MCF 10A (cell line): ENCODE measurements around the gene ZNF555. TPM values are rescaled to one million over a fixed set of nuclear protein-coding genes. Genes with fewer than 3 reads are reported as not detected.
"Not testable (repeated sequence)": the region's sequence is repeated elsewhere in the genome, so short reads cannot be mapped to it uniquely, and the experiment has no call there.

ENCODE experiments used
- BruUV-seq: library from RNA; stranded (reverse); fragments of 400-500 nt; replicated peaks from 2 replicates; lab custom pipeline; 2021; lab: Mats Ljungman, UMichigan
- CTCF ChIA-PET: fragments of 300-600 bp; sonication (Branson Sonifier 250); formaldehyde crosslinking; extraction: SDS; loops from one replicate; lab custom pipeline; 2021; ENCODE audit warnings: antibody characterized with exemption, inconsistent platforms; lab: Yijun Ruan, JAX
- POLR2A ChIA-PET: fragments of 300-600, 350-650 bp; sonication (Branson Sonifier 250); formaldehyde crosslinking; extraction: SDS; loops from one replicate; lab custom pipeline; 2020; ENCODE audit warnings: antibody characterized with exemption, inconsistent platforms; lab: Yijun Ruan, JAX
- DNase-seq: peaks from one replicate; pipeline ENCODE4 v3.0.0-alpha.2; 2018; ENCODE audit not compliant: unreplicated experiment
- H3K27ac Mint-ChIP-seq: one replicate; pipeline ENCODE4 v1.8.0; 2022; ENCODE audit warnings: mild to moderate bottlenecking, low read depth, mixed read lengths; ENCODE audit not compliant: unreplicated experiment
- H3K27me3 Mint-ChIP-seq: one replicate; pipeline ENCODE4 v1.8.0; 2022; ENCODE audit warnings: mixed read lengths; ENCODE audit not compliant: insufficient read depth, unreplicated experiment
- H3K36me3 Mint-ChIP-seq: one replicate; pipeline ENCODE4 v1.8.0; 2022; ENCODE audit warnings: mild to moderate bottlenecking, moderate library complexity, mixed read lengths; ENCODE audit not compliant: insufficient read depth, unreplicated experiment
- H3K4me1 Mint-ChIP-seq: one replicate; pipeline ENCODE4 v1.8.0; 2022; ENCODE audit warnings: mixed read lengths; ENCODE audit not compliant: insufficient read depth, unreplicated experiment
- H3K4me3 Mint-ChIP-seq: one replicate; pipeline ENCODE4 v1.8.0; 2022; ENCODE audit warnings: mild to moderate bottlenecking, moderate library complexity, mixed read lengths; ENCODE audit not compliant: unreplicated experiment
- H3K9me3 Mint-ChIP-seq: one replicate; pipeline ENCODE4 v1.8.0; 2022; ENCODE audit warnings: mixed read lengths; ENCODE audit not compliant: unreplicated experiment
- CTCF ChIP-seq: fragments of 200-600 bp; IDR thresholded peaks from one replicate; pipeline ENCODE4 v1.8.0; 2022; ENCODE audit warnings: antibody characterized with exemption, mild to moderate bottlenecking; ENCODE audit not compliant: unreplicated experiment
- intact Hi-C: fragments of 100-400 bp; cut with micrococcal nuclease; formaldehyde crosslinking; loops from 2 replicates; pipeline ENCODE4 v1.14.1; 2022
- total RNA-seq: library from RNA; stranded (reverse); gene quantifications from 2 replicates; pipeline ENCODE4 v1.2.3, GENCODE V29; 2022

The ZNF555 gene
- total RNA-seq, 1 experiment from 2014 or later, result 4.9 TPM

GRCh38 chr19:2816641-2817040 lies 24.6 kb upstream of the ZNF555 start:
- Mint-ChIP-seq H3K4me1 (peaks cover 4% of the 10 kb centered on the region), H3K27me3 (no peaks in the 10 kb centered on the region), H3K9me3 (no peaks in the 10 kb centered on the region), H3K27ac (no peak overlapping the region), H3K4me3 (no peak overlapping the region), H3K36me3 (peaks cover 6% of the 10 kb centered on the region)
- no peak for TF ChIP-seq CTCF
- intact Hi-C loops, result no loop called here
- no TSS peak for BruUV-seq
- CTCF ChIA-PET, result interaction anchor here (0.7 kb wide), 1 partner anchor 114 kb away, joined by 3 read pairs; no protein-coding TSS in a partner anchor
- DNase-seq, result no peak
- POLR2A ChIA-PET, result no interaction called here

GRCh38 chr19:2817237-2817829 lies 23.9 kb upstream of the ZNF555 start:
- H3K27ac Mint-ChIP-seq, H3K36me3 Mint-ChIP-seq, POLR2A ChIA-PET, H3K4me3 Mint-ChIP-seq, H3K4me1 Mint-ChIP-seq, BruUV-seq, H3K9me3 Mint-ChIP-seq, CTCF ChIA-PET, H3K27me3 Mint-ChIP-seq, intact Hi-C loops: not testable (repeated sequence)
- DNase-seq, result peak; percentile 22

GRCh38 chr19:2819540-2820111 lies 21.6 kb upstream of the ZNF555 start, which contains the start of gene ZNF554:
ZNF554 (plus strand) TSS chr19:2819868; CDS start chr19:2820072, 204 bp downstream.
- intact Hi-C loops, result no loop called here
- H3K27me3 Mint-ChIP-seq, result no peaks in the 10 kb centered on the region
- peak; percentile 94 for DNase-seq
- H3K4me3 Mint-ChIP-seq, result peak within 1 kb of the TSS; percentile 79
- no peaks in the 10 kb centered on the region for H3K9me3 Mint-ChIP-seq
- TF ChIP-seq CTCF, result peak; percentile 92
- POLR2A ChIA-PET, result interaction anchor here (0.6 to 2.1 kb wide), 6 partner anchors 14 to 131 kb away, joined by 3 to 11 read pairs (median 3); partner anchors contain the start of gene ZNF555
- H3K27ac Mint-ChIP-seq, result peak within 1 kb of the TSS; percentile 75
- peaks cover 6% of the 10 kb centered on the region for H3K36me3 Mint-ChIP-seq
- no TSS peak for BruUV-seq
- peaks cover 4% of the 10 kb centered on the region for H3K4me1 Mint-ChIP-seq
- CTCF ChIA-PET, result interaction anchor here (0.5 to 1.6 kb wide), 11 partner anchors 12 to 1003 kb away, joined by 3 to 7 read pairs (median 4); no protein-coding TSS in a partner anchor

- Mint-ChIP-seq H3K4me1 (peaks cover 4% of the 10 kb centered on the region), H3K9me3 (no peaks in the 10 kb centered on the region), H3K4me3 (peak overlapping the region; percentile 79), H3K27me3 (no peaks in the 10 kb centered on the region), H3K36me3 (peaks cover 6% of the 10 kb centered on the region), H3K27ac (peak overlapping the region; percentile 75)
- DNase-seq, result no peak
- intact Hi-C loops, result no loop called here
- no peak for TF ChIP-seq CTCF
- BruUV-seq, result no TSS peak
- ChIA-PET CTCF (interaction anchor here (0.6 to 1.6 kb wide), 7 partner anchors 13 to 150 kb away, joined by 3 to 7 read pairs (median 4); no protein-coding TSS in a partner anchor), POLR2A (interaction anchor here (1.2 to 2.1 kb wide), 3 partner anchors 21 to 131 kb away, joined by 3 to 11 read pairs (median 3); partner anchors contain the start of gene ZNF555)
Observed at GRCh38 chr19:2820112-2820702, 21.1 kb upstream of the ZNF555 start.
